MM.1S (cell line): ENCODE results near the gene RPN2.

ENCODE experiments used
- DNase-seq: peaks from one replicate; pipeline ENCODE4 v3.0.0-alpha.2; 2015
- H2AFZ ChIP-seq: fragments of 300-600 bp; sonication (generic); 2 replicates; pipeline ENCODE4 v1.6.0; 2016; ENCODE audit warnings: antibody characterized with exemption, low read length
- H3F3A ChIP-seq: fragments of 300-600 bp; sonication (generic); 2 replicates; pipeline ENCODE4 v1.6.1; 2016; ENCODE audit warnings: mild to moderate bottlenecking, antibody characterized with exemption, low read length, moderate library complexity, mixed read lengths; ENCODE audit not compliant: insufficient read depth
- H3K27ac ChIP-seq: fragments of 300-600 bp; sonication (generic); 2 replicates; pipeline ENCODE4 v1.5.1; 2016; ENCODE audit warnings: mild to moderate bottlenecking, low read length
- H3K27me3 ChIP-seq: fragments of 300-600 bp; sonication (generic); replicated peaks from 2 replicates; pipeline ENCODE4 v1.6.0; 2016; ENCODE audit warnings: low read length; ENCODE audit not compliant: insufficient read depth
- H3K36me3 ChIP-seq: fragments of 300-600 bp; sonication (generic); replicated peaks from 2 replicates; pipeline ENCODE4 v1.6.1; 2016; ENCODE audit warnings: mild to moderate bottlenecking, low read length, mixed read lengths; ENCODE audit not compliant: insufficient read depth
- H3K4me1 ChIP-seq: fragments of 300-600 bp; sonication (generic); 2 replicates; pipeline ENCODE4 v1.6.1; 2016; ENCODE audit warnings: low read length, mixed read lengths
- H3K4me2 ChIP-seq: fragments of 300-600 bp; sonication (generic); 2 replicates; pipeline ENCODE4 v1.6.0; 2016; ENCODE audit warnings: low read depth, low read length
- H3K4me3 ChIP-seq: fragments of 300-600 bp; sonication (generic); 2 replicates; pipeline ENCODE4 v1.5.1; 2016; ENCODE audit warnings: low read length, mixed read lengths
- H3K79me2 ChIP-seq: fragments of 300-600 bp; sonication (generic); 2 replicates; pipeline ENCODE4 v1.6.1; 2016; ENCODE audit warnings: mixed run types, low read length, mixed read lengths
- H3K9ac ChIP-seq: fragments of 300-600 bp; sonication (generic); 2 replicates; pipeline ENCODE4 v1.6.1; 2016; ENCODE audit warnings: low read length, mixed read lengths
- H3K9me2 ChIP-seq: fragments of 300-600 bp; sonication (generic); replicated peaks from 2 replicates; pipeline ENCODE4 v1.6.1; 2016; ENCODE audit warnings: mild to moderate bottlenecking, low read length, mixed read lengths; ENCODE audit not compliant: insufficient read depth
- H3K9me3 ChIP-seq: fragments of 300-600 bp; sonication (generic); replicated peaks from 2 replicates; pipeline ENCODE4 v1.6.1; 2016; ENCODE audit warnings: mild to moderate bottlenecking, low read length, mixed read lengths; ENCODE audit not compliant: insufficient read depth
- H4K20me1 ChIP-seq: fragments of 300-600 bp; sonication (generic); 2 replicates; pipeline ENCODE4 v1.6.1; 2016; ENCODE audit warnings: mild to moderate bottlenecking, low read length, moderate library complexity, mixed read lengths; ENCODE audit not compliant: insufficient read depth
- EZH2 ChIP-seq: fragments of 300-600 bp; sonication (generic); optimal IDR thresholded peaks from 2 replicates; pipeline ENCODE3; 2017; ENCODE audit warnings: low read depth, mild to moderate bottlenecking, antibody characterized with exemption, low read length, mixed read lengths
- EZH2phosphoT487 ChIP-seq: fragments of 300-600 bp; sonication (generic); IDR thresholded peaks from 2 replicates; pipeline ENCODE4 v1.6.1; 2018; ENCODE audit warnings: antibody characterized with exemption, low read length
- TF ChIP-seq, protein P1 (sequence below): fragments of 300-600 bp; sonication (generic); IDR thresholded peaks from 2 replicates; pipeline ENCODE4 v1.5.1; 2016; ENCODE audit warnings: antibody characterized with exemption, low read length, mixed read lengths

The RPN2 gene

DNA sequence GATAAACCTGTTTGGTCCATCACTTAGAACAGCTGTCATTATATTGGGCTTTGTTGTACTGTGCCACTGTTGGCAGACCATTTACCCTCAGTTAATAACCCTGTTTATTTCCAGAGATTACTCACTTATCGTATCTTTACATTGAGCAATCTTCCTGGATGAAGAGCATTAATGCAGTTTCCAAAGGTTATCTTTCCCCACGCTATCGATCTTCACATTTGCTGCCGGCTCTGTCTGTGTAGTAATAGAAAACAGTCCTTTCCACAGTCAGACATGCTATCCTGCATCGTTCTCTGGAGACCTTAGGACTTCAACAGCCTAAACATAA, 55.1 kb downstream of the RPN2 start:
- Histone ChIP-seq H3K9ac (no peak overlapping the region), H3K27ac (no peak overlapping the region), H3K4me2 (no peak overlapping the region), H3K4me3 (no peak overlapping the region), H4K20me1 (no peaks in the 10 kb centered on the region), H3K4me1 (no peaks in the 10 kb centered on the region), H3K36me3 (peaks cover 6% of the 10 kb centered on the region), H2AFZ (no peak overlapping the region), H3F3A (no peaks in the 10 kb centered on the region), H3K79me2 (no peaks in the 10 kb centered on the region), H3K9me3 (no peaks in the 10 kb centered on the region), H3K9me2 (no peaks in the 10 kb centered on the region), H3K27me3 (no peaks in the 10 kb centered on the region)
- TF ChIP-seq EZH2phosphoT487, result no peak
- no peak for TF ChIP-seq EZH2
- TF ChIP-seq, protein P1, sequence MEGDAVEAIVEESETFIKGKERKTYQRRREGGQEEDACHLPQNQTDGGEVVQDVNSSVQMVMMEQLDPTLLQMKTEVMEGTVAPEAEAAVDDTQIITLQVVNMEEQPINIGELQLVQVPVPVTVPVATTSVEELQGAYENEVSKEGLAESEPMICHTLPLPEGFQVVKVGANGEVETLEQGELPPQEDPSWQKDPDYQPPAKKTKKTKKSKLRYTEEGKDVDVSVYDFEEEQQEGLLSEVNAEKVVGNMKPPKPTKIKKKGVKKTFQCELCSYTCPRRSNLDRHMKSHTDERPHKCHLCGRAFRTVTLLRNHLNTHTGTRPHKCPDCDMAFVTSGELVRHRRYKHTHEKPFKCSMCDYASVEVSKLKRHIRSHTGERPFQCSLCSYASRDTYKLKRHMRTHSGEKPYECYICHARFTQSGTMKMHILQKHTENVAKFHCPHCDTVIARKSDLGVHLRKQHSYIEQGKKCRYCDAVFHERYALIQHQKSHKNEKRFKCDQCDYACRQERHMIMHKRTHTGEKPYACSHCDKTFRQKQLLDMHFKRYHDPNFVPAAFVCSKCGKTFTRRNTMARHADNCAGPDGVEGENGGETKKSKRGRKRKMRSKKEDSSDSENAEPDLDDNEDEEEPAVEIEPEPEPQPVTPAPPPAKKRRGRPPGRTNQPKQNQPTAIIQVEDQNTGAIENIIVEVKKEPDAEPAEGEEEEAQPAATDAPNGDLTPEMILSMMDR, result no peak
- DNase-seq, result no peak

DNA sequence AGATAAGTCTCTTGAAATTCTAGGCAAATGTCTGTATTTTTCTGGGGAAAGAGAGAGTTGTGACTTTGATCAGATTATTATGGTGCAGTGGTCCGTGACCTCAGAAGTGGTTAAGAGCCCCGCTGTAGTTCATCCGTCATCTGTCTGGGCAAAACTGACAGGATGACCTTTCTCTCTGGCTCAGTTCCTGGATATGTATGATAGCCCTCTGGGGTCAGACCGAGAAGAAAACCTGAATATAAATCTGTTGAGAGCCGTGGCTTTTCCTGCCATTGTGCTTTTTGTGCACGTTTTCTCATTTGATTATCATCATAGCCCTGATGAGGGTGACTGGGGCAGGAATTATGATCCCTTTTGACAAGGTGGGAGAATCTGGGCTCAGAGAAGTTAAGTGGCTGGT, 55.9 kb downstream of the RPN2 start:
- no peak overlapping the region for H3K9ac ChIP-seq
- no peaks in the 10 kb centered on the region for H3K9me2 ChIP-seq
- H2AFZ ChIP-seq, result no peak overlapping the region
- peaks cover 6% of the 10 kb centered on the region for H3K36me3 ChIP-seq
- no peak overlapping the region for H3K27ac ChIP-seq
- no peaks in the 10 kb centered on the region for H4K20me1 ChIP-seq
- TF ChIP-seq EZH2 (no peak), EZH2phosphoT487 (no peak)
- TF ChIP-seq, protein P1, result no peak
- H3K4me2 ChIP-seq, result no peak overlapping the region
- no peaks in the 10 kb centered on the region for H3K79me2 ChIP-seq
- H3K4me3 ChIP-seq, result no peak overlapping the region
- H3K9me3 ChIP-seq, result no peaks in the 10 kb centered on the region
- no peaks in the 10 kb centered on the region for H3K27me3 ChIP-seq
- H3K4me1 ChIP-seq, result no peaks in the 10 kb centered on the region
- H3F3A ChIP-seq, result no peaks in the 10 kb centered on the region
- no peak for DNase-seq

DNA sequence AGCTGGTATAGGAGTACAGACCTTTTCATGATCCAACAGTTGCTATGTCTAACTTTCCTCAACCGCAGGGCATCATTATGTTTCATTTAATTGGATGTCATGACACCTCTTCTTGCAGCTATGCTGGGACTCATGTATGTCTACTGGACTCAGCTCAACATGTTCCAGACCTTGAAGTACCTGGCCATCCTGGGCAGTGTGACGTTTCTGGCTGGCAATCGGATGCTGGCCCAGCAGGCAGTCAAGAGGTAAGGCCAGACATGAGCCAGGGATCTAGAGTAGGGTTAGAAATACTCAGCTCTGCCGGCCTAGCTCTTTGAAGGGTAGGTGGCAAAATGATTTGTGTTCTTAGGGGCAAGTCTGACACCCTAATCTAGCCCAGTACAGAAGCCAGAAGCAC, 57.3 kb downstream of the RPN2 start:
- H3K36me3 ChIP-seq, result peaks cover 11% of the 10 kb centered on the region

More for the DNA sequence above, 57.3 kb downstream of the RPN2 start:
- no peaks in the 10 kb centered on the region for H3K4me1 ChIP-seq
- no peaks in the 10 kb centered on the region for H3K79me2 ChIP-seq
- no peaks in the 10 kb centered on the region for H3K9me2 ChIP-seq
- no peak overlapping the region for H2AFZ ChIP-seq
- no peaks in the 10 kb centered on the region for H3K27me3 ChIP-seq
- H3K27ac ChIP-seq, result no peak overlapping the region
- no peak overlapping the region for H3K4me3 ChIP-seq
- no peaks in the 10 kb centered on the region for H3K9me3 ChIP-seq
- H3K9ac ChIP-seq, result no peak overlapping the region
- H3K4me2 ChIP-seq, result no peak overlapping the region
- DNase-seq, result no peak
- H3F3A ChIP-seq, result no peaks in the 10 kb centered on the region
- TF ChIP-seq EZH2phosphoT487 (no peak), EZH2 (no peak)
- TF ChIP-seq, protein P1, result no peak
- H4K20me1 ChIP-seq, result no peaks in the 10 kb centered on the region
